HG02938 (cell line): ENCODE data around the gene RADIL.
"Not testable (repeated sequence)": the region's sequence is repeated elsewhere in the genome, so short reads cannot be mapped to it uniquely, and the experiment has no call there.

Source experiments
- ATAC-seq: cut with Tn5 transposase; IDR thresholded peaks from one replicate; pipeline ENCODE4 v1.9.1; 2021; ENCODE audit warnings: mild to moderate bottlenecking, moderate library complexity; ENCODE audit not compliant: unreplicated experiment

The RADIL gene, protein sequence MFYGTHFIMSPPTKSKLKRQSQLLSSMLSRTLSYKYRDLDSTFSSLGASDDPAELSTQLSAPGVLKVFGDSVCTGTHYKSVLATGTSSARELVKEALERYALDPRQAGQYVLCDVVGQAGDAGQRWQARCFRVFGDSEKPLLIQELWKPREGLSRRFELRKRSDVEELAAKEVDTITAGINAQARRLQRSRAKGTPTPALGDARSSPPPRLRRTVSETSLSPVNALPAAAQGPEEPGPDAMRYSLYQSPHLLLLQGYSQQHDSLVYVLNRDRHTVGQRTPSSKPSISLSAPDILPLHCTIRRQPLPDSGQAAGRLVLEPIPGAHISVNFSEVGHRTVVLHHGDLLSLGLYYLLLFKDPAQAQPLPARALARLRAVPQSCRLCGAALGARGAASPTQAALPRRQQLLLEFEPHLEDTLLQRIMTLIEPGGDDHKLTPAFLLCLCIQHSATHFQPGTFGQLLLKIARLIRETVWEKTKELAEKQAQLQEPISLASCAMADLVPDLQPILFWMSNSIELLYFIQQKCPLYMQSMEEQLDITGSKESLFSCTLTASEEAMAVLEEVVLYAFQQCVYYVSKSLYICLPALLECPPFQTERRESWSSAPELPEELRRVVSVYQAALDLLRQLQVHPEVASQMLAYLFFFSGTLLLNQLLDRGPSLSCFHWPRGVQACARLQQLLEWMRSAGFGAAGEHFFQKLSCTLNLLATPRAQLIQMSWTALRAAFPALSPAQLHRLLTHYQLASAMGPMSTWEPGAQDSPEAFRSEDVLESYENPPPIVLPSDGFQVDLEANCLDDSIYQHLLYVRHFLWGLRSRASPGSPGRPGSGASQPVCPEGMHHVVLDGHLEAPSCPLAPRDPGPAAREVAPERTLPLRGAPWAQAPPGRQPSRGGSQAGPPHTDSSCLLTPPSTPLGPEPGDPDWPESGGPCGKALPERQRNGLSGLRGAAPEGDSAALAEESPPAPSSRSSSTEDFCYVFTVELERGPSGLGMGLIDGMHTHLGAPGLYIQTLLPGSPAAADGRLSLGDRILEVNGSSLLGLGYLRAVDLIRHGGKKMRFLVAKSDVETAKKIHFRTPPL

DNA sequence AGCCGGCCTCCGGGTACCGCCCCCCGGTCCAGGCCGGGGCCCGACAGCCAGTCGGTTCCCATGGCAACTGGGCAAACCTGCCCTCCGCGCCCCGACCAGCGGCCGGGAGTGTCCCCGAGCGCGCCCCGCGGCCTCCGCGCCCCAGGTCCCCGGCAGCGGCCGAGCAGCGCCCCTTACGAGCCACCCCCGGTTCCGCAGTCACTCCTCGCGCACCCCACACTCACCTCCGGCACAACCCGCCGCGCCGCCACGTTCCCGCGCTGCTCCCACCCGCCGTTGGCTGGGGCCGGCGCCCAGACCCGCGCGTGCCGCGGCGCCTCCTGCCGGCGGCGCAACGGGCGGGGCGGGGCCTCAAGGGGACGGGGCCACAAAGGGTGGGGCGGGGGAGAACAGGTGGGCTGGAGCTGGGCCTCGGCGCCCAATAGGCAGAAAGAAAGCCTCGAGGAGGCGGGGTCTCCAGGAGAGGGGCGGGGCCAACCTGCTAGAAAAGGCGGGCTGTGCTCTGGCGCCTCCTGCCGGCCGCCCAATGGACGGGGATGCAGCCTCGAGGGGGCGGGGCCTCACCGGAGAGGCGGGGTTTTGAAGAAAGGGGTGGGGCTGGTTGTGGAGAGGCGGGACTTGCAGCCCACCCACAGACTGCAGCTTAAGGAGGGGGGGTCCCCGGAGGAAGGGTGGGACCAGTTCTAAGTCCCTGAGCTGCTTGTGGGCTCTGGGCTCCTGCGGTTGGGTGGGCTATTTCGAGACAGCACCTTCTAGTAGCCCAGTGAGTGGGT is at the start of gene RADIL:
RADIL (minus strand) TSS at position 345 of the 773 bp plus-strand sequence. CDS start 5,577 bp downstream, outside the sequence.
- no peak for ATAC-seq

DNA sequence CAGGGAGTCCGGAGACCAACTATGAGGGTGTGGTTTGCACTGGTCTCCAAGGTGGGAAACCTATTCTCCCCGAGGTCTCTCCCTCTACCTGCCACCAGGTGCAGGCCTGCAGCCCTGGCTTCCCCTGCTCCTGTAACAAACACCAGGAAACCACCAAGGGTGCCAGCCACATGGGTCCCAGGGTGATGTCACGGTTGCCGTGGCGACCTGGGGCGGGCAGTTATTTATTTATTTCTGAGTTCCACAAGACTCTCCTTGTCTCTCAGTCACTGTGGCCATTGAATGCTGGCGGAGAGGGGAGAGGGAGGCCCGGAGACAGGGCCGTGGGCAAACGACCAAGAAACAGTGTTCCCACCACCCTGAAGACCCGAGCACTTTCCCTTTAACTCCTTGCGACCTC is 48.4 kb upstream of the RADIL start:
- ATAC-seq = no peak

DNA sequence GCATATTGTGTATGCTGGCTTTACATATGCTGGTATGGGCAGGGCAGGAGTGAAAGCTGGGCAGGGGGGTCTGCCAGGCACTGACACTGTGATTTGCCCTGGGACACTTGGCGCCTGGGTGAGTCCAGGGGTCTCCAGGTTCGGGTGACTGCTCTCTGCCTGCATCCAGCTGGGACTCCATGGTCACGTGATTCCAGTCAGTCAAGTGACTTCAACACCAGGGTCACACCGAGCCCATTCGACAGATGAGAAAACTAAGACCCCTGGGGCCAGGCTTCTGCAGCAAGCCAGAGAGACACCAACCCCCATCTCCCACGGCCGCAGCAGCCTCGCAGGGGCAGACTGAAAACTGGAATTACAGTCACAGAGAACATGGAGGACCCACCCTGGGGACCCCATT is 45.5 kb upstream of the RADIL start:
- no peak for ATAC-seq

DNA sequence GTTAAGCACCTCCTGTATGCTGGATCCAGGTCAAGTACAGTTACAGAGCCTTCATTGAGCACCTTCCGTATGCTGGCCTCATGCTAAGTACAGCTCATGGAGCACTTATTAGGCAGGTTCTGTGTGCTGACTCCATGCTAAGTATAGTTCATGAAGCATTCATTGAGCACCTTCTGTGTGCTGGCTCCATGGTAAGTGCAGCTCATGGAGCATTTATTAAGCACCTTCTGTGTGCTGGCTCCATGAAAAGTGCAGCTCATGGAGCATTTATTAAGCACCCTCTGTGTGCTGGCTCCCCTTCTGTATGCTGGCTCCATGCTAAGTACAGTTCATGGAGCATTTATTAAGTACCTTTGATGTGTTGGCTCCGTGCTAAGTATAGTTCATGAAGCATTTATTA is 44.9 kb upstream of the RADIL start:
- ATAC-seq = no peak

DNA sequence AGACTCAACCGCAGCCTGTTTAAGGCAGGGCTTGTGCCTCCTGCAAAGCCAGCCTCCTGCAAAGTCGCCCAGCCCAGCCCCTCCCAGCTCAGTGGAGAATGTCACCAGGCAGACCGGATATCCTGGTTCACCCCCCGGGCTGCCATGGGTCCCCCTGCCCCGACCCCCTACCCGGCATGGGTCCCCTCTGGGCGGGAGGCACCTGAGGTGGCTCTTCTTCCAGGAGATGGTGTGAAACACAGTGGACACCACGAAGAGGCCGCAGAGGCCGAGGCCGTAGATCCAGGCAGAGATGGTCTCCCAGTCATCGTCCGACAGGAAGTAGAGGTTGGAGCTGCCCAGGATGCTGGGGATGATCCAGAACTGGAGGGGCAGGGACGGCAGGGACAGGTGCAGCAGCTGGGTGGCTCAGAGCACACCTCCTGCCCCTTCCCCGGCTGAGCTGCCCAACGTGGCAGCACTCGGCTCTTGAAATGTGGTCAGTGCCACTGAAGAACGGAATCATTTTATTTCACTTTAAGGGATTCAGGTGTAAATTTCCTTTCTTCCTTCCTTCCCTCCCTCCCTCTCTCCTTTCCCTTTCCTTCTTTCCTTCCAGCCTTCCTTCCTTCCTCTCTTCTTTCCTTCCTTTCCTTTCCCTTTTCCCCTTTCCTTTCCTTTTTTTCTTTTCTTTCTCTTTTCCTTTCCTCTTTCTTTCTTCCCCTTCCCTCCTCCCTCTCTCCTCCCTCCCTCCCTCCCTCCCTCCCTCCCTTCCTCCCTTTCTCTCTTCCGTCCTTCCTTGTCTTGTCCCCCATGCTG is 36.7 kb upstream of the RADIL start:
- no peak for ATAC-seq

DNA sequence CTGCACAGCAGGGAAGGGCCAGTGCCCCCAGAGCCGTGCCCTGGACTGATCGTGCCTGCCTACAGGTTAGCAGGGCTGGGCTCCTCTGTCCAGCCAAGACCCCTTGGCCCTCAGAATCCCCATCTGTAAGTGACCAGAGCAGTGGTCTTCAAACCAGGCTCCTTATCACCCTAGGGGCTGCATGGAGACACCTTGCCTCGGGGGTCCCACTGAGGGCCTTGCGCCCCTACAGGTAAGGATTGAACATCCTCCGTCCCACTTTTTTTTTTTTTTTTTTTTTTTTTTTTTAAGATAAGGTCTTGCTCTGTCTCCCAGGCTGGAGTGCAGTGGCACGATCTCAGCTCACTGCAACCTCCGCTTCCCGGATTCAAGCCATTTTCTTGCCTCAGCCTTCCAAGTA is 32.6 kb upstream of the RADIL start:
- ATAC-seq = no peak

DNA sequence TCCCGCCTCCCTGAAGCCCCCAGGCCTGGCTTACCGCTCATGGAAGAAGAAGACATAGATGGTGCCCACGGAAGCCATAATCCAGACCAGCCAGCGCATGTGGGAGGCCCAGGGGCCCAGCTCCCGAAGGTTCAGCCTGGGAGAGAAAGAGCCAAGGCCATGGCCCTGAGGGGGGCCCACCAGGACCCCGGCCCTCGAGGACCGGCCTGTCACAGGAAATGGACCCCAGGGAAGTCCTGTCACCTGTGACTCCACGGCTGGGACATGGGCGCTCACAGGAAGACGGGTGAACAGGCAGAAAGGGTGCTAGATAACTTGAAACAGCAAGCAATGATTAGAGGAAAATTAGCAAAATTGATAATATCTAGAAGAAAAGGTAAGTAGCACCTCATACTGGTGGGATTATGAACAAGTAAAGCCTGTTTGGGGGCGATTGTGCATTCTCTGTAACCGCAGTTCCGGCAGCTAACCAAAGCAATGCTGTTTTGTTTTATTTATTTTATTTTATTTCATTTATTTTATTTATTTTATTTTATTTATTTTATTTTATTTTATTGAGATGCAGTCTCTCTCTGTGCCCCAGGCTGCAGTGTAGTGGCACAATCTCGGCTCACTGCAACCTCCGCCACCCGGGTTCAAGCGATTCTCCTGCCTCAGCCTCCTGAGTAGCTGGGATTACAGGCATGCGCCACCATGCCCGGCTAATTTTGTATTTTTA is 27.8 kb upstream of the RADIL start:
- no peak for ATAC-seq

DNA sequence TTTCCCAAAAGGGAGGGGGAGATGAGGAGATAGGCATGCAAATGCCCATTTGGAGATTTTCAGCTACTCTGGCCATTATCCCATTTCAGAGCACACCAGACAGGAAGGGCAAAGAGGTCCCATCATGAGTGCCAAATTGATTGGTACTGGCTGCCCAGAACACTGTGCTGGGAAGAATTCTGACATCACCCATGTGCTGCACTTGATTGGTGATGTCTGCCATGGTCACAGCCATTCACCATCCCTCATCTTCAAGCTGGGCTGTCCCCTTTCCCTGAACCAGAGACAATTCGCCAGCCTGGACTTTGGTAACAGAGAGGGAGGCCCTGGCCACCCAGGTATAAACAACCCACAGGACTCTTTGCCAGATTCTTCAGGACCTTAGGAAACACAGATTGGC is 23.2 kb upstream of the RADIL start:
- ATAC-seq = no peak

DNA sequence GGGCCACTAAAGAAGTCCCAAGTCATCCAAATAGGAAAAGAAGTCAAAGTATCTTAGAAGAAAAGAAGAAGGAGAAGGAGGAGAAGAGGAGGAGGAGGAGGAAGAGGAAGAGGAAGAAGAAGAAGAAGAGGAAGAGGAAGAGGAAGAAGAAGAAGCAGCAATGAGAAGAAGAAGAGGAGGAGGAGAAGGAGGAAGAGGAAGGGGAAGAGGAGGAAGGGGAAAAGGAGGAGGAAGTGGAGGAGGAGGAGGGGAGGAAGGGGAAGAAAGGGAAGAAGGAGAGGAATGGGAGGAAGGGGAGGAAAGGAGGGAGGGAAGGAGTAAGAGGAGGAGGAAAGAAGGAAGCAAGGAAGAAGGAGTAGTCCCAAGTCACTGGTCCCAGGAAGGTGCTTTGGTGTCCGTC is 21.7 kb upstream of the RADIL start:
- no peak for ATAC-seq

DNA sequence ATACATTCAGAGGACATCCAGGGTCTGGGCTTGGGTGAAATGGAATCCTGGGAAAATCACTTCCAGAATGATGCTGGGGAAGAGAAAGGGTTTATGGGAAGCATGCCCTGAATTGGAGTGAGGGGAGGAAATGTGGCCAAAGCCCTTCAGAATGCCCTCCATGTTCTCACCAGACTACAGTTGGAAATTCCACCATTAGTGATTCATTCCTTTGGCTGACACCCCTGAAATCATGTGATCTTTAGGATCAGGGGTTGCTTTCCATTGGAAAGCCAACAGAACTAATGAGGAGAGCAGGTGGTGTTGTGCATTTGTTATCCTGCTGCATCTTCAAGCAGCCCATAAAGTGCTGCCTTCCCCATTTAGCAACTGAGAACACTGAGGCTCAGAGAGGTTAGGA is 20.8 kb upstream of the RADIL start:
- no peak for ATAC-seq

DNA sequence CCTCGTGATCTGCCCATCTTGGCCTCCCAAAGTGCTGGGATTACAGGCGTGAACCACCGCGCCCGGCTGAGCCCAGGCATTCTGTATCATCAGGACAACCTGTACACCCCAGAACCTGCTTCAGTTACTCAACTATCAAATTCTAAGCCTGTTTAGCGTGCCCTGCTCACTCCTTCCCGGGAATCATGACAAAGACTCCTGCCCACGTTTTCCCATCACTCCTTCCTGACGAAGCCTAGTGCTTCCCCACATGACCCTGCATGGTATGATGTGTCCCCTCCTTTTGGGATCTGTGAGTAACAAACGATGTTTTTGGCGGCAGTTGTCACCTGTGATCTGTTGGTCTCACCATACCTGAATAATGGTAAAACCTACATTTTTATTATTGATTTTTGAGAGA is 12.2 kb upstream of the RADIL start:
- ATAC-seq = no peak

DNA sequence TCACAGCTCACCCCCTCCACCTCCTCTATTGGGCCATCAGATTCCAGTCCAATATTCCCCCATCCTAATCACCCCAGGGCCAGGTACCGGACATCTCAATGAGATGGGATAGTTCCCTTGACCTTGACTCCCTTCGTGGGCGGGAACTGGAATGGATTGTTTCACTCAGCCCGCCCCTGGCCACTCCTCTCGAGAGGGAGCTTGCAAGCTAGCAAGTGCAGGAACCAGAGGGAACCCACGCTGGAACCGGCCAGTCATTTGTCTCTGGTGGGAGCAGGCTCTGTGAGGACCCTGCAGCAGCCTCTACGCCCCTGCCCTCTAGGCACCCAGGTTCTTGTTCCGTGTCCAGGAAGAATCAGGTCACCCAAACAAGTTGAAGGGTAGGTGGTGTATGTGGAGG is 11.0 kb upstream of the RADIL start:
- ATAC-seq = no peak

DNA sequence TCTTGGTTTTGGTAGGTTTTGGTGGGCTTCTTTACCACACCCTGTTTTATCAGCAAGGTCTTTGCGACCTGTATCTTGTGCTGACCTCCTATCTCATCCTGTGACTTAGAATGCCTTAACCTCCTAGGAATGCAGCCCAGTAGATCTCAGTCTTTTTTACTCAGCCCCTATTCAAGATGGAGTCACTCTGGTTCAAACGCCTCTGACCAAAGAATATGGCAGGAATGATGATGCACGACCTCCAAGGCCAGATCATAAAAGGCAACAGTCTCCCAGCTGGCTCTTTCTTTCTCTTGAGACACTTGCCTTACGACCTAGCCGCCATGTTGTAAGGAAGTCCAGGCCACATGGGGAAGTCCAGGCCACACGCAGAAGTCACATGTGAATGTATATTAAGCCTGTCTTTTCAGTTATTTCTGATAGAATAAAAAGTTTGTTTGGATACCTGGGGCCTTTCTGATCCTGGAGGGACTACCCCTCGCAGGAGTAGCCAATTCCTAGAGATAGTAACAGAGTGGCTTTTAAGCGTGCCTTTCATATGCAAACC is 10.5 kb upstream of the RADIL start:
- no peak for ATAC-seq

DNA sequence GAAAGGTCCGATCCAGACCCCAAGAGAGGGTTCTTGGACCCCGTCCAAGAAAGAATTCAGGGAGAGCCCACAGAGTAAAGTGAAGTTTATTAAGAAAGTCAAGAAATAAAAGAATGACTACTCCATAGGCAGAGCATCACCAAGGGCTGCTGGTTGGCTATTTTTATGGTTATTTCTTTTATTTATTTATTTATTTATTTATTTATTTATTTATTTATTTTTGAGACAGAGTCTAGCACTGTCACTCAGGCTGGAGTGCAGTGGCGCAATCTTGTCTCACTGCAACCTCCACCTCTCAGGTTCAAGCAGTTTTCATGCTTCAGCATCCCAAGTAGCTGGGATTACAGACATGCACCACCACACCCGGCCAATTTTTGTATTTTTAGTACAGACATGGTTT is 9.7 kb upstream of the RADIL start:
- not testable (repeated sequence) for ATAC-seq

DNA sequence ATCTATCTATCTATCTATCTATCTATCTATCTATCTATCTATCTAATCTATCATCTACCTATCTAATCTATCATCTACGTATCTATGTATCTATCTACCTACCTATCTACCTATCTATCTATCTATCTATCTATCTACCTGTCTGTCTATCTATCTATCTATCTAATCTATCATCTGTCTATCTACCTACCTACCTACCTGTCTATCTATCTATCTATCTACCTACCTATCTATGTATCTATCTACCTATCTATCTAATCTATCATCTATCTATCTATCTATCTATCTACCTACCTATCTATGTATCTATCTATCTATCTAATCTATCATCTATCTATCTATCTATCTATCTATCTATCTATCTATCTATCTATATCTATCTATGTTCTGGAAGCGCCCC is 8.0 kb upstream of the RADIL start:
- not testable (repeated sequence) for ATAC-seq

DNA sequence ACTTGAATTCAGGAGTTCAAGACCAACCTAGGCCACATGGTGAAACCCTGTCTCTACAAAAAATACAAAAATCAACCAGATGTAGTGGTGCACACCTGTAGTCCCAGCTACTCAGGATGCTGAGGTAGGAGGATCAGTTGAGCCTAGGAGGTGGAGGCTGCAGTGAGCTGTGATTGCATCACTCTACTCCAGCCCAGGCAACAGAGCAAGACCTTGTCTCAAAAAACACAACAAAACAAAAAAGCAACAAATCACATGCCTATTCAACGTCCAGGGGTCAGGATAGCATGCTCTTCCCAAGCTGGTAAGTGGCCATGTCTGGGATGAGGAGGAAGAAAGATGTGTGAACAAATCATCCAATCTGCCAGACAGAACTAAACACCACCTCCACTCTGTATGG is 6.2 kb upstream of the RADIL start:
- ATAC-seq = no peak

DNA sequence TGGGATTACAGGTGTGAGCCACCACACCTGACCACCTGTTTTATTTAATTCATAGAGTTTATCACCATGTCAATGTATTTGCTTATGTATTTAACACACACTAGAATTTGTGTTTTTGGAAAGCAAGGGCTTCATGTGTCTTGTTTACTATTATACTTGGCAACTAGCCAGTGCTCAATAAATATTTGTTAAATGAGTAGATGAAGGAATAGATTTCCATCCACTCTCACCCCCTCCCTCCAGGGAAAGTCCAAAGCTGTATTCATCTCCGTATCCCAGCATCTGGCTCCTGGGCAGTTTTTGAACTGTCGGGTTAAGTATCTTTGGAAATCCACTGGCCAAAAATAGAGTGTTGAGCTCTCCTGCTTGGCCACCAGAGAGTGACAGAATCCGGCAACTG is 4.6 kb upstream of the RADIL start:
- no peak for ATAC-seq

DNA sequence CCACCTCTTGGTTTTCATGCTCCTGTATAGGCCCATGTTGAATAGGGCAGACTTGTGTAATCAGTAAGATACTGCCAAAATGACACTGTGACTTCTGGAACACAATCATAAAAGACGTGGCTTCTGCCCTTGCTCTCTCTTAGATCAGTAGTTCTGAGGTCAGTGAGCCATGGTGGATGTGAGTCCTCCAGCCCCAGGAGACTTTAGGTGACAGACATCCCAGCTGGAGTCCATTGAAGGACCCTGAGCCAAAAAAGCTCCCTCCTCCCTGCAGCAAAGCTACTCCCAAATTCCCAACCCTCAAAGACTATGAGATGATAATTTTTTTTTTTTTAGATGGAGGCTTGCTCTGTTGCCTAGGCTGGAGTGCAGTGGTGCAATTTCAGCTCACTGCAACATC is 3.2 kb upstream of the RADIL start:
- no peak for ATAC-seq

DNA sequence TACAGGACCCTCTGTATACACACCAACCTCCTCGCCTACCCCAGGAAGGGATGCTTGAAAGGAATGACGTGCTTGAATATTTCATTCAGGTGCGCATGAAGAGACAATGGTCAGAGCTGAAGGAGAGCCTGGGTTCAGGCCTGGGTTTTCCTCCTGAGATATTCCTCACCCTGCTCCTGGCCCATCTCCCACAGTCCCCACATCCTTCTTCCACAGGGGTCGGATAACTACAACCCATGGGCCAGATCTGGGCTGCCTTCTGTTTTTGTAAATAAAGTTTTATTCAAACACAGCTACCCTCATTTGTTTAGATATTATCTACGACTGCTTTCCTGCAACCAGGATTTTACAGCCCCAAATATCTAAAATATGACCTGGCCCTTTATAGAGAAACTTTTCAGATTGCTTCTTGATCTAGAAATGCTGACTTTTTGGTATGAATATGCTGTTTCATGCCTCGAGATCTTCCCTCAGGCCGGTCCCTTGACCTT is 1.8 kb upstream of the RADIL start:
- no peak for ATAC-seq
